Measurements from ENCODE around the gene RAB5IF. TPM values are rescaled to one million over a fixed set of nuclear protein-coding genes. Genes with fewer than 3 reads are reported as not detected.

RAB5IF gene
- total RNA-seq, 1 donor from 2014 or later, result 64.3 TPM

DNA sequence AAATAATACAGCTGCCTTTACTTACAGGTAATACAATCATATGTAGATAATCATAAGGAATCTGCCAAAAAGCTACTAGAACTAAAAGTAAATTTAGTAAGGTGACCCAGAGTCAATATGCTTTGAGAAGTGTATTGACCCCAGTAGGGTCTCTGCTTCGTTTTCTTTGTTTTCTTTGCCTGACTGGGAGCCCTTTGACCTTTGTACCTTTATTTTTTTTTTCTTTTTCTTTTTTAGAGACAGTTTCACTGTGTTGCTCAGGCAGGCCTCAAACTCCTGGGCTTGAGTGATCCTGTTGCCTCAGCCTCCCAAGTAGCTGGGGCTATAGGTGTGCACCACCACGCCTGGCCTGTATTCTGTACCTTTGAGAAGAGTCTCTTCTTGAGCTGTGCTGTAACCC, 17.9 kb downstream of the RAB5IF start:
- intact Hi-C loops (cut with DNase I), result no loop called here
- H3K9me3 ChIP-seq, result no peaks in the 10 kb centered on the region
- H3K27me3 ChIP-seq, result no peaks in the 10 kb centered on the region
- no peak overlapping the region for H3K4me3 ChIP-seq
- no peaks in the 10 kb centered on the region for H3K4me1 ChIP-seq
- H3K27ac ChIP-seq, result no peak overlapping the region
- H3K36me3 ChIP-seq, result no peaks in the 10 kb centered on the region
- TF ChIP-seq, protein P1, sequence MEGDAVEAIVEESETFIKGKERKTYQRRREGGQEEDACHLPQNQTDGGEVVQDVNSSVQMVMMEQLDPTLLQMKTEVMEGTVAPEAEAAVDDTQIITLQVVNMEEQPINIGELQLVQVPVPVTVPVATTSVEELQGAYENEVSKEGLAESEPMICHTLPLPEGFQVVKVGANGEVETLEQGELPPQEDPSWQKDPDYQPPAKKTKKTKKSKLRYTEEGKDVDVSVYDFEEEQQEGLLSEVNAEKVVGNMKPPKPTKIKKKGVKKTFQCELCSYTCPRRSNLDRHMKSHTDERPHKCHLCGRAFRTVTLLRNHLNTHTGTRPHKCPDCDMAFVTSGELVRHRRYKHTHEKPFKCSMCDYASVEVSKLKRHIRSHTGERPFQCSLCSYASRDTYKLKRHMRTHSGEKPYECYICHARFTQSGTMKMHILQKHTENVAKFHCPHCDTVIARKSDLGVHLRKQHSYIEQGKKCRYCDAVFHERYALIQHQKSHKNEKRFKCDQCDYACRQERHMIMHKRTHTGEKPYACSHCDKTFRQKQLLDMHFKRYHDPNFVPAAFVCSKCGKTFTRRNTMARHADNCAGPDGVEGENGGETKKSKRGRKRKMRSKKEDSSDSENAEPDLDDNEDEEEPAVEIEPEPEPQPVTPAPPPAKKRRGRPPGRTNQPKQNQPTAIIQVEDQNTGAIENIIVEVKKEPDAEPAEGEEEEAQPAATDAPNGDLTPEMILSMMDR (IDR thresholded peaks at IDR 0.05), result no peak
- no peak for TF ChIP-seq POLR2A (IDR thresholded peaks at IDR 0.05)
- TF ChIP-seq POLR2AphosphoS5 (IDR thresholded peaks at IDR 0.05; ENCODE audit: insufficient read depth in 1 of 2, low read depth in 1 of 2), result no peak
- DNase-seq (ENCODE audit: extremely low spot score in 2 of 2), result no peak

DNA sequence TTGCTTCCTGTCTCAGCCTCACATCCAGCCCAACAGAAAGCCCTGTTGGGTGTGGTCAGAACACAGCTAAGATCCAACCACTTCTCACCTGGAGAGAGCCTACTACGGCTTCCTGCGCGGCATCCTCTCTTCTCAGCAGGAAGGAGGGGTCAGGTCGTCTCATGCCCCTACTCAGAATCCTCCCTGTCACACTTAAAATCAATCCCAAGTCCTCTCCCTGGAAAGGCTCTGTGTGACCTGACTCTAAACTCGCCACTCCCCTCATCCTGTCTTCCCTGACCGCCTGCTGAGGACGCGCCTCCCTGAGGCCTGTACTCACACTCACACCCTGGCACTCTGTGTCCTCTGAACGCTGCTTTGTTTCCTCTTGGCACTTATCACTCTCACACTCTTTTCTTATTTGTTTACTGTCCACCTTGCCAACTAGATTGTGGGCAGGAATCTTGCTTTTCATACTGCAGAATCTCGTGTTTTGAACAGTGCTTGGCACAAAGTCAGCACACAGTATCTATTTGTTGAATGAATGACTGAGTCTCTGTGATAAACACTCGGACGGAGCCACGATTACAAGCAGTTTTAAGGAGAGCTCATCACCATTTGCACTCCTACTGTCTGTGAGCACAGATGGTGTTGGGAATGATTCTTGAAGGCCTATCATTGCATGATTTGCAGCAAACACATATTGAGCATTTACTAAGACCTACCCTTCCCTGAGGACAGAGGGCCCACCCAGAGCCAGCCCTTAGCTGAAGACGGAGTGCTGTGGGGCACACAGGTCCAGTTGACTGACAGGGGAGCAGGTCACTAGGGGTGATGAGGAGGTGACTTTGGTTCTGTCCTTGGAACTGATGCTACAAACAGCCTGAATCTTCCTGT, 18.7 kb downstream of the RAB5IF start:
- H3K4me3 ChIP-seq, result no peak overlapping the region
- H3K9me3 ChIP-seq, result no peaks in the 10 kb centered on the region
- TF ChIP-seq POLR2AphosphoS5 (IDR thresholded peaks at IDR 0.05; ENCODE audit: insufficient read depth in 1 of 2, low read depth in 1 of 2) (no peak), POLR2A (IDR thresholded peaks at IDR 0.05) (no peak)
- TF ChIP-seq, protein P1 (IDR thresholded peaks at IDR 0.05), result no peak
- H3K27ac ChIP-seq, result no peak overlapping the region
- no peaks in the 10 kb centered on the region for H3K4me1 ChIP-seq
- no peaks in the 10 kb centered on the region for H3K36me3 ChIP-seq
- H3K27me3 ChIP-seq, result no peaks in the 10 kb centered on the region
- no peak for DNase-seq (ENCODE audit: extremely low spot score in 2 of 2)
- intact Hi-C loops (cut with DNase I), result no loop called here

DNA sequence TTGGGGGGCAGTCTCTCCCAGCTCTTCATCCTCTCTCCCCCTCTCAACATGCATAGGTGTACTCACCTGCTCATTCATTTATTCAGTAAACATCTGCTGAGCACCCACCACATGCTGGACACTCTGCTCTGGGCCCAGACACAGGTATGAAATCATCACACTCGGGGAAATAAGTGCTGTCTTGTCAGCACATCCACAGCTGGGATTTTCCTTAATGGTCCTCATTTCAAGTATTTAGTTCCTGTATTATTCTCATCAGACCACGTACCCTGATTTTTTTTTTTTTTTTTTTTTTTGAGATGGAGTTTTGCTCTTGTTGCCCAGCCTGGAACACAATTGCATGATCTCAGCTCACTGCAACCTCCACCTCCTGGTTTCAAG, 19.4 kb downstream of the RAB5IF start:
- Histone ChIP-seq H3K27ac (no peak overlapping the region), H3K4me1 (no peaks in the 10 kb centered on the region), H3K36me3 (no peaks in the 10 kb centered on the region), H3K9me3 (no peaks in the 10 kb centered on the region), H3K4me3 (no peak overlapping the region), H3K27me3 (no peaks in the 10 kb centered on the region)
- intact Hi-C loops (cut with DNase I), result no loop called here
- TF ChIP-seq, protein P1 (IDR thresholded peaks at IDR 0.05), result no peak
- TF ChIP-seq POLR2AphosphoS5 (IDR thresholded peaks at IDR 0.05; ENCODE audit: insufficient read depth in 1 of 2, low read depth in 1 of 2), result no peak
- no peak for TF ChIP-seq POLR2A (IDR thresholded peaks at IDR 0.05)
- DNase-seq (ENCODE audit: extremely low spot score in 2 of 2), result no peak

- H3K27me3 ChIP-seq, result no peaks in the 10 kb centered on the region
- H3K36me3 ChIP-seq, result no peaks in the 10 kb centered on the region
- no peak overlapping the region for H3K4me3 ChIP-seq
- TF ChIP-seq POLR2A (IDR thresholded peaks at IDR 0.05) (no peak), POLR2AphosphoS5 (IDR thresholded peaks at IDR 0.05; ENCODE audit: insufficient read depth in 1 of 2, low read depth in 1 of 2) (no peak)
- TF ChIP-seq, protein P1 (IDR thresholded peaks at IDR 0.05), result no peak
- no peaks in the 10 kb centered on the region for H3K4me1 ChIP-seq
- DNase-seq (ENCODE audit: extremely low spot score in 2 of 2), result no peak
- no peak overlapping the region for H3K27ac ChIP-seq
- H3K9me3 ChIP-seq, result no peaks in the 10 kb centered on the region
- intact Hi-C loops (cut with DNase I), result no loop called here
Measured at GRCh38 chr20:36628076-36628475, 22.5 kb downstream of the RAB5IF start.

Measured in vagina (tissue), 2 donors.